OCI-LY3 (cell line): Measurements from ENCODE around the gene EDEM3.
"Not testable (repeated sequence)": the region's sequence is repeated elsewhere in the genome, so short reads cannot be mapped to it uniquely, and the experiment has no call there.

Experiments
- H2AFZ ChIP-seq: fragments of 200-600, 300-600 bp; shearing (Covaris generic); 2 replicates; pipeline ENCODE4 v1.6.0; 2014; ENCODE audit warnings: antibody characterized with exemption, low read depth, low read length
- H3K27ac ChIP-seq: fragments of 200-600, 300-600 bp; sonication (generic); 2 replicates; pipeline ENCODE4 v1.5.1; 2014; ENCODE audit warnings: mild to moderate bottlenecking, low read length, moderate library complexity, mixed read lengths
- H3K27me3 ChIP-seq: fragments of 200-600, 300-600 bp; sonication (generic); 2 replicates; pipeline ENCODE4 v1.6.1; 2014; ENCODE audit warnings: low read depth, low read length, mixed read lengths
- H3K36me3 ChIP-seq: fragments of 200-600, 300-600 bp; sonication (generic); replicated peaks from 2 replicates; pipeline ENCODE3; 2014; ENCODE audit warnings: low read depth, low read length, mixed read lengths
- H3K4me1 ChIP-seq: fragments of 300-600, 200-600 bp; sonication (generic); 2 replicates; pipeline ENCODE4 v1.6.1; 2014; ENCODE audit warnings: low read length, mixed read lengths
- H3K4me2 ChIP-seq: fragments of 200-600, 300-600 bp; sonication (generic); 2 replicates; pipeline ENCODE4 v1.6.1; 2014; ENCODE audit warnings: low read length, mixed read lengths
- H3K4me3 ChIP-seq: fragments of 300-600, 200-600 bp; sonication (generic); 2 replicates; pipeline ENCODE4 v1.5.1; 2014; ENCODE audit warnings: antibody characterized with exemption, mild to moderate bottlenecking, low read length, moderate library complexity
- H3K79me2 ChIP-seq: fragments of 300-600, 200-600 bp; shearing (Covaris generic); 2 replicates; pipeline ENCODE4 v1.6.1; 2014; ENCODE audit warnings: mild to moderate bottlenecking, low read length, mixed read lengths
- H3K9ac ChIP-seq: fragments of 300-600, 200-600 bp; shearing (Covaris generic); 2 replicates; pipeline ENCODE4 v1.6.0; 2014; ENCODE audit warnings: mild to moderate bottlenecking, low read length, moderate library complexity
- H3K9me3 ChIP-seq: fragments of 200-600, 300-600 bp; shearing (Covaris generic); 2 replicates; pipeline ENCODE4 v1.6.1; 2014; ENCODE audit warnings: low read length, mixed read lengths; ENCODE audit not compliant: insufficient read depth
- H4K20me1 ChIP-seq: fragments of 200-600, 300-600 bp; sonication (generic); 2 replicates; pipeline ENCODE4 v1.6.1; 2016; ENCODE audit warnings: low read length, mixed read lengths; ENCODE audit not compliant: insufficient read depth
- EZH2phosphoT487 ChIP-seq: fragments of 200-600 bp; shearing (Covaris generic); IDR thresholded peaks from 2 replicates; pipeline ENCODE4 v1.6.1; 2018; ENCODE audit warnings: antibody characterized with exemption, mixed run types, low read depth
- TF ChIP-seq, protein P1 (sequence below): fragments of 200-600, 300-600 bp; sonication (generic); IDR thresholded peaks from 2 replicates; pipeline ENCODE4 v1.5.1; 2014; ENCODE audit warnings: antibody characterized with exemption, low read length, low read depth

EDEM3 gene

DNA sequence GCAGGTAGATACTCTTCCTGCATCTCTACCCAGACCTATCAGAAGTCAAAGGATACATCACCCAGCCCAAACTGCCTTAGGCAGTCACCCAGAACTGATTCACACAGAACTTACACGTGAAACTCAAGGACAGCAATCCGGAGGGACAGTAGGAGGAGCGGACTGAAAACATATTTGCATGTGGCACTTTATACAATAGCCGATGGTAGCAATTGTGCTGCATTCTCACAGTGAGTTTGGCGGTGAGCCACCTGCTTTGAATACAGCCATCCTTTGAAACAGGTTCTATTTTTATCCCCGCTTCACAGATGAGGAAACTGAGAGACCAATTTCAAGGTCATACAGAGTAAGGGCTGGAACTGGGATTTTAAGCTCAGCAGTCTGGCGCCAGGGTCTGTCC lies 69.5 kb downstream of the EDEM3 start:
- no peak overlapping the region for H3K27ac ChIP-seq
- H3K36me3 ChIP-seq, result no peaks in the 10 kb centered on the region
- no peaks in the 10 kb centered on the region for H3K27me3 ChIP-seq
- no peak overlapping the region for H2AFZ ChIP-seq
- no peaks in the 10 kb centered on the region for H3K9me3 ChIP-seq
- H3K79me2 ChIP-seq, result no peaks in the 10 kb centered on the region
- peak overlapping the region; percentile 26 for H3K4me2 ChIP-seq
- TF ChIP-seq, protein P1, sequence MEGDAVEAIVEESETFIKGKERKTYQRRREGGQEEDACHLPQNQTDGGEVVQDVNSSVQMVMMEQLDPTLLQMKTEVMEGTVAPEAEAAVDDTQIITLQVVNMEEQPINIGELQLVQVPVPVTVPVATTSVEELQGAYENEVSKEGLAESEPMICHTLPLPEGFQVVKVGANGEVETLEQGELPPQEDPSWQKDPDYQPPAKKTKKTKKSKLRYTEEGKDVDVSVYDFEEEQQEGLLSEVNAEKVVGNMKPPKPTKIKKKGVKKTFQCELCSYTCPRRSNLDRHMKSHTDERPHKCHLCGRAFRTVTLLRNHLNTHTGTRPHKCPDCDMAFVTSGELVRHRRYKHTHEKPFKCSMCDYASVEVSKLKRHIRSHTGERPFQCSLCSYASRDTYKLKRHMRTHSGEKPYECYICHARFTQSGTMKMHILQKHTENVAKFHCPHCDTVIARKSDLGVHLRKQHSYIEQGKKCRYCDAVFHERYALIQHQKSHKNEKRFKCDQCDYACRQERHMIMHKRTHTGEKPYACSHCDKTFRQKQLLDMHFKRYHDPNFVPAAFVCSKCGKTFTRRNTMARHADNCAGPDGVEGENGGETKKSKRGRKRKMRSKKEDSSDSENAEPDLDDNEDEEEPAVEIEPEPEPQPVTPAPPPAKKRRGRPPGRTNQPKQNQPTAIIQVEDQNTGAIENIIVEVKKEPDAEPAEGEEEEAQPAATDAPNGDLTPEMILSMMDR, result no peak
- no peak for TF ChIP-seq EZH2phosphoT487
- H3K9ac ChIP-seq, result no peak overlapping the region
- peaks cover 9% of the 10 kb centered on the region for H3K4me1 ChIP-seq
- no peak overlapping the region for H3K4me3 ChIP-seq
- no peaks in the 10 kb centered on the region for H4K20me1 ChIP-seq

DNA sequence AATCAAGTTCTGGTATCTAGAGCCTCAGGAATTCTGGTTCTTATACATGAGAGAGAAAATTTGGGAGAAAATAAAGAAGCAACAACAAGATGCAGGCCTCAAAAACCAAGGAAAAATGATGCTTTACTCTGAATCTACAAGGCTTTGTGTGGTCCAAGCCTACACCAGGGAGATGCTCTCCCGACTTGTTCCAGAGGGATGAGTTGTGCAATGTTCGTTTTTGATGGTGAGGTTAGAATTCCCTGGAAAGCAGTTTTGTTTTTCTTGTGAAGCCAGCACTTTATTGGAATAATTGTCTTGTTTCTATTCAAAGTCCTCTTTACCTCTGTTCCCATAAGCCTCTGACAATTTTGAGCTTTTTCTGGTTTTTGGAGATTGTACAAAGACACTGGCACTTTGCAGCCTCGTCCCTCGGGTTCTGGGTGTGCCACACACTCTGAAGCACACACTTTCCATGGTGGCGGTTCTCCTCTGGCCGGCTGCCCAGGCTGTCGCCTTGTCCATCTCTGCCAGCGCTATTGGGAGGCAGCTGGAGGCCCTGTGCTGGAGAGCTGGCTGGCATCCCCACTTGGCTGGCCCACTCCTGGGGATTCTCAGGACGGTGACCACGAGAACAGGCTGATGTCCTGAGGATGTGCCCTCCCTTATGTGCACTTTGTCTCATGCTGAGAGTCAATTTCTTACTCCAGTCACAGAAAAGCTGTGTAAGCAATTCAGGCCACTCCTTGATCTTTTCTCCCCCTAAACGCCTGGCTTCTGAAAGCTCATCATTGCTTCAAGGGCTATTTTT lies 70.2 kb downstream of the EDEM3 start:
- no peaks in the 10 kb centered on the region for H3K9me3 ChIP-seq
- H3K4me1 ChIP-seq, result peaks cover 9% of the 10 kb centered on the region
- H3K27me3 ChIP-seq, result no peaks in the 10 kb centered on the region
- no peaks in the 10 kb centered on the region for H3K79me2 ChIP-seq
- TF ChIP-seq, protein P1, result no peak
- no peak for TF ChIP-seq EZH2phosphoT487
- no peak overlapping the region for H2AFZ ChIP-seq
- H4K20me1 ChIP-seq, result no peaks in the 10 kb centered on the region
- H3K36me3 ChIP-seq, result no peaks in the 10 kb centered on the region
- no peak overlapping the region for H3K4me2 ChIP-seq
- H3K4me3 ChIP-seq, result no peak overlapping the region
- no peak overlapping the region for H3K9ac ChIP-seq
- no peak overlapping the region for H3K27ac ChIP-seq

DNA sequence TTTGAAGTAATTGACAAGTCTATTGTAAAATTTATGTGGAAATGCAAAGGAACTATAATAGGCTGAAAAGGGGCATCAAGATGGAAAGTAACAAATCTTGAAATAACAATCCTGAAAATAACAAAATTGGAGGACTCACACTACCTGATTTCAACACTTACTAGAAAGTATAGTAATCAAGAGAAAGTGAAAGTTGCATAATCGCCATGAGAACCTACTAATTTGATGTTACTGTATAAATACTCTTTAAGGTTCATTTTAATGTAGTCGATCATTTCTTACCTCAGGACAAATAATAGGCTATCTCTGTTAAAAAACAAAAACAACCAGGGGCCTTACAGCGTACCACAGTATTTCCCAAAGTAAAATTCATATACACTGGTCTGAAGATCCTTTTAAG lies 71.7 kb downstream of the EDEM3 start:
- Histone ChIP-seq H4K20me1 (no peaks in the 10 kb centered on the region), H3K36me3 (no peaks in the 10 kb centered on the region)
- TF ChIP-seq, protein P1, result no peak
- no peak for TF ChIP-seq EZH2phosphoT487

DNA sequence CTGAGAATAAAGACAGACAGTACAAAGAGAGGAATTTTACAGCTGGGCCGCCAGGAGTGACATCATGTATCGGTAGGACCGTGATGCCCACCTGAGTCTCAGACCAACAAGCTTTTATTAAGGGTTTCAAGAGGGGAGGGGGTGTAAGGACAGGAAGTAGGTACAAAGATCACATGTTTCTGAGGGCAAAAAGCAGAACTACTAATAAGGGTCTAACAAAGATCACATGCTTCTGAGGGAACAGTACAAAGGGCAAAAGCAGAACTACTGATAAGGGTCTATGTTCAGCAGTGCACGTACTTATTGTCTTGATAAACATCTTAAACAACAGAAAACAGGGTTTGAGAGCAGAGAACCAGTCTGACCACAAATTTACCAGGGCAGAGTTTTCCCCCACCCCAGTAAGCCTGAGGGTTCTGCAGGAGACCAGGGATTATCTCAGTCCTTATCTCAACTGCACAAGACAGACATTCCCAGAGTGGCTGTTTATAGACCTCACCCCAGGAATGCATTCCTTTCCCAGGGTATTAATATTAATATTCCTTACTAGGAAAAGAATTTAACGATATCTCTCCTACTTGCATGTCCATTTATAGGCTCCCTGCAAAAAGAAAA lies 73.9 kb downstream of the EDEM3 start:
- H3K9ac ChIP-seq, H3K4me2 ChIP-seq, H3K36me3 ChIP-seq: not testable (repeated sequence)

More for the DNA sequence above, 71.7 kb downstream of the EDEM3 start:
- no peak overlapping the region for H3K4me3 ChIP-seq
- no peak overlapping the region for H3K4me2 ChIP-seq
- no peak overlapping the region for H3K9ac ChIP-seq
- H3K79me2 ChIP-seq, result no peaks in the 10 kb centered on the region
- peaks cover 9% of the 10 kb centered on the region for H3K4me1 ChIP-seq
- H3K27ac ChIP-seq, result no peak overlapping the region
- no peaks in the 10 kb centered on the region for H3K27me3 ChIP-seq
- no peaks in the 10 kb centered on the region for H3K9me3 ChIP-seq
- no peak overlapping the region for H2AFZ ChIP-seq

DNA sequence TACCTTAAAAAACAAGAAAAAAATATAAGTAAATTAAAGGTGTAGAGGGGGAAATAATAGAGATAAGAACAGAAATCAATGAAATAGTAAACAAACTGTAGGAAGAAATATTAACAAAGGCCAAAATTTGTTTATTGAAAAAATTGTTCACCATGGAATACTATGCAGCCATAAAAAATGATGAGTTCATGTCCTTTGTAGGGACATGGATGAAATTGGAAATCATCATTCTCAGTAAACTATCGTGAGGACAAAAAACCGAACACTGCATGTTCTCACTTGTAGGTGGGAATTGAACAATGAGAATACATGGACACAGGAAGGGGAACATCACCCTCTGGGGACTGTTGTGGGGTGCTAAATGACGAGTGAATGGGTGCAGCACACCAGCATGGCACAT lies 75.2 kb downstream of the EDEM3 start:
- not testable (repeated sequence) for H3K4me2 ChIP-seq, H3K79me2 ChIP-seq, H3K27me3 ChIP-seq, H3K9me3 ChIP-seq, H3K4me3 ChIP-seq, H3K4me1 ChIP-seq, H3K36me3 ChIP-seq, H2AFZ ChIP-seq, H3K27ac ChIP-seq, H4K20me1 ChIP-seq, H3K9ac ChIP-seq

More for the DNA sequence above, 73.9 kb downstream of the EDEM3 start:
- H4K20me1 ChIP-seq, H3K79me2 ChIP-seq, H3K27ac ChIP-seq, H3K4me3 ChIP-seq, H2AFZ ChIP-seq, H3K27me3 ChIP-seq, H3K4me1 ChIP-seq, H3K9me3 ChIP-seq: not testable (repeated sequence)
